ENCODE results near the gene ZNF609. TPM values are rescaled to one million over a fixed set of nuclear protein-coding genes. Genes with fewer than 3 reads are reported as not detected.

Gene ZNF609
- total RNA-seq, 4 donors from 2014 or later = 18.6 to 40.1 (median 23.7) TPM

GRCh38 chr15:64452988-64453688 lies 7.2 kb upstream of the ZNF609 start:
- no peak overlapping the region for H3K4me3 ChIP-seq
- no peak for TF ChIP-seq POLR2AphosphoS5 (IDR thresholded peaks at IDR 0.05)
- no peak for TF ChIP-seq EP300 (IDR thresholded peaks at IDR 0.05)
- no peak for TF ChIP-seq CTCF (IDR thresholded peaks at IDR 0.05)
- no peak for TF ChIP-seq POLR2A (IDR thresholded peaks at IDR 0.05)
- no peak overlapping the region for H3K27ac ChIP-seq
- DNase-seq (ENCODE audit: low spot score in 2 of 2) = no peak
- peaks cover 10% of the 10 kb centered on the region for H3K4me1 ChIP-seq
- H3K9me3 ChIP-seq = no peaks in the 10 kb centered on the region
- 54% methylated on average over 6 of the region's 6 CpGs for WGBS
- peaks cover 33% of the 10 kb centered on the region for H3K36me3 ChIP-seq
- H3K27me3 ChIP-seq = no peaks in the 10 kb centered on the region

- no peak overlapping the region for H3K4me3 ChIP-seq
- no peak overlapping the region for H3K27ac ChIP-seq
- peaks cover 29% of the 10 kb centered on the region for H3K36me3 ChIP-seq
- H3K27me3 ChIP-seq = no peaks in the 10 kb centered on the region
- no peaks in the 10 kb centered on the region for H3K9me3 ChIP-seq
- no peak for DNase-seq (ENCODE audit: low spot score in 2 of 2)
- 100% methylated on average over 1 of the region's 1 CpG for WGBS
- peaks cover 10% of the 10 kb centered on the region for H3K4me1 ChIP-seq
- TF ChIP-seq CTCF (IDR thresholded peaks at IDR 0.05) (no peak), EP300 (IDR thresholded peaks at IDR 0.05) (no peak), POLR2AphosphoS5 (IDR thresholded peaks at IDR 0.05) (no peak), POLR2A (IDR thresholded peaks at IDR 0.05) (no peak)
These were observed 6.7 kb upstream of the ZNF609 start for GRCh38 chr15:64453689-64454037.

- H3K36me3 ChIP-seq = peaks cover 23% of the 10 kb centered on the region
- no peak overlapping the region for H3K4me3 ChIP-seq
- TF ChIP-seq POLR2A (IDR thresholded peaks at IDR 0.05) (no peak), EP300 (IDR thresholded peaks at IDR 0.05) (no peak), CTCF (IDR thresholded peaks at IDR 0.05) (no peak), POLR2AphosphoS5 (IDR thresholded peaks at IDR 0.05) (no peak)
- H3K27me3 ChIP-seq = no peaks in the 10 kb centered on the region
- no peak overlapping the region for H3K27ac ChIP-seq
- H3K9me3 ChIP-seq = no peaks in the 10 kb centered on the region
- peaks cover 15% of the 10 kb centered on the region for H3K4me1 ChIP-seq
- DNase-seq (ENCODE audit: low spot score in 2 of 2) = no peak
These were observed 6.1 kb upstream of the ZNF609 start for GRCh38 chr15:64454282-64454681.

GRCh38 chr15:64455961-64456371 lies 4.4 kb upstream of the ZNF609 start:
- H3K36me3 ChIP-seq = peaks cover 15% of the 10 kb centered on the region
- no peaks in the 10 kb centered on the region for H3K27me3 ChIP-seq
- H3K9me3 ChIP-seq = no peaks in the 10 kb centered on the region
- WGBS = 68% methylated on average over 3 of the region's 3 CpGs
- no peak for DNase-seq (ENCODE audit: low spot score in 2 of 2)
- H3K27ac ChIP-seq = no peak overlapping the region
- no peak for TF ChIP-seq POLR2A (IDR thresholded peaks at IDR 0.05)
- no peak for TF ChIP-seq CTCF (IDR thresholded peaks at IDR 0.05)
- TF ChIP-seq EP300 (IDR thresholded peaks at IDR 0.05) = no peak
- no peak for TF ChIP-seq POLR2AphosphoS5 (IDR thresholded peaks at IDR 0.05)
- H3K4me3 ChIP-seq = no peak overlapping the region
- peaks cover 25% of the 10 kb centered on the region for H3K4me1 ChIP-seq

GRCh38 chr15:64456634-64457108 lies 3.7 kb upstream of the ZNF609 start:
- Histone ChIP-seq H3K27ac (no peak overlapping the region), H3K4me1 (peaks cover 30% of the 10 kb centered on the region), H3K36me3 (peaks cover 15% of the 10 kb centered on the region), H3K9me3 (no peaks in the 10 kb centered on the region), H3K4me3 (no peak overlapping the region), H3K27me3 (no peaks in the 10 kb centered on the region)
- no peak for TF ChIP-seq EP300 (IDR thresholded peaks at IDR 0.05)
- no peak for TF ChIP-seq CTCF (IDR thresholded peaks at IDR 0.05)
- TF ChIP-seq POLR2A (IDR thresholded peaks at IDR 0.05) = no peak
- no peak for TF ChIP-seq POLR2AphosphoS5 (IDR thresholded peaks at IDR 0.05)
- no peak for DNase-seq (ENCODE audit: low spot score in 2 of 2)
- 76% methylated on average over 1 of the region's 1 CpG for WGBS

Data from suprapubic skin (tissue), 4 donors.